Neuronal stem cell (in vitro differentiated cells): ENCODE measurements around the gene MAGEB17.

Source experiments
- DNase-seq: peaks from one replicate; pipeline ENCODE4 v3.0.0-alpha.2; 2013; ENCODE audit warnings: low spot score
- H2AFZ ChIP-seq: one replicate; pipeline ENCODE4 v1.6.1; 2013; ENCODE audit warnings: mild to moderate bottlenecking, low read length, inconsistent platforms
- H2AK5ac ChIP-seq: 2 replicates; pipeline ENCODE4 v1.6.1; 2013; ENCODE audit warnings: low read depth, mild to moderate bottlenecking, inconsistent platforms, low read length, moderate library complexity, mixed read lengths
- H2BK120ac ChIP-seq: 2 replicates; pipeline ENCODE4 v1.6.1; 2013; ENCODE audit warnings: low read depth, mild to moderate bottlenecking, inconsistent platforms, low read length, moderate library complexity, mixed read lengths
- H2BK12ac ChIP-seq: one replicate; pipeline ENCODE4 v1.6.1; 2013; ENCODE audit warnings: low read length, inconsistent platforms
- H2BK15ac ChIP-seq: 2 replicates; pipeline ENCODE4 v1.6.1; 2013; ENCODE audit warnings: mild to moderate bottlenecking, low read length, inconsistent platforms, mixed read lengths
- H2BK5ac ChIP-seq: one replicate; pipeline ENCODE4 v1.6.1; 2013; ENCODE audit warnings: inconsistent platforms, mild to moderate bottlenecking, low read length, moderate library complexity
- H3K14ac ChIP-seq: one replicate; pipeline ENCODE4 v1.6.1; 2013; ENCODE audit warnings: low read length, inconsistent platforms
- H3K18ac ChIP-seq: 2 replicates; pipeline ENCODE4 v1.6.1; 2013; ENCODE audit warnings: low read length, inconsistent platforms
- H3K23ac ChIP-seq: 2 replicates; pipeline ENCODE4 v1.6.1; 2013; ENCODE audit warnings: low read depth, mild to moderate bottlenecking, mixed read lengths, low read length, inconsistent platforms; ENCODE audit not compliant: poor library complexity
- H3K27ac ChIP-seq: replicated peaks from 3 replicates; pipeline ENCODE4 v1.5.1; 2013; ENCODE audit warnings: low read length, inconsistent platforms
- H3K27me3 ChIP-seq, 3 experiments: 2 replicates each; pipeline ENCODE4 v1.6.1; 2013; ENCODE audit warnings: low read length in 3 of 3, mild to moderate bottlenecking in 2 of 3, inconsistent platforms in 1 of 3, low read depth in 1 of 3, mixed read lengths in 1 of 3, moderate library complexity in 1 of 3; ENCODE audit not compliant: control insufficient read depth in 3 of 3, insufficient read depth in 3 of 3
- H3K36me3 ChIP-seq, 2 donors: replicated peaks in 1 of 2; 2 replicates each; pipeline ENCODE4 v1.6.1; 2013; ENCODE audit warnings: low read length in 2 of 2; ENCODE audit not compliant: control insufficient read depth in 2 of 2, insufficient read depth in 2 of 2
- H3K4ac ChIP-seq: 2 replicates; pipeline ENCODE4 v1.6.1; 2013; ENCODE audit warnings: inconsistent platforms, mild to moderate bottlenecking, low read length, moderate library complexity
- H3K4me1 ChIP-seq, 2 donors: 1 replicate in 1 of 2; 2 replicates in 1 of 2; pipeline ENCODE4 v1.6.1; 2013; ENCODE audit warnings: low read length in 2 of 2, low read depth in 1 of 2; ENCODE audit not compliant: control insufficient read depth in 2 of 2, insufficient read depth in 1 of 2
- H3K4me2 ChIP-seq: one replicate; pipeline ENCODE4 v1.6.1; 2013; ENCODE audit warnings: mild to moderate bottlenecking, low read length, inconsistent platforms; ENCODE audit not compliant: insufficient read depth, poor library complexity, severe bottlenecking
- H3K4me3 ChIP-seq, 2 donors: 2 replicates each; pipeline ENCODE4 v1.5.1; 2013; ENCODE audit warnings: low read length in 2 of 2, mild to moderate bottlenecking in 2 of 2, inconsistent platforms in 1 of 2, moderate library complexity in 1 of 2
- H3K79me1 ChIP-seq: one replicate; pipeline ENCODE4 v1.6.1; 2013; ENCODE audit warnings: low read depth, mild to moderate bottlenecking, inconsistent platforms, low read length, moderate library complexity
- H3K9ac ChIP-seq: one replicate; pipeline ENCODE4 v1.6.1; 2013; ENCODE audit warnings: mild to moderate bottlenecking, low read depth, low read length, inconsistent platforms; ENCODE audit not compliant: poor library complexity
- H3K9me3 ChIP-seq, 2 donors: replicated peaks in 1 of 2; 2 replicates each; pipeline versions ENCODE3 to v1.6.1; 2013; ENCODE audit warnings: low read length in 2 of 2, mild to moderate bottlenecking in 2 of 2, inconsistent platforms in 1 of 2, low read depth in 1 of 2, mixed read lengths in 1 of 2, moderate library complexity in 1 of 2; ENCODE audit not compliant: control insufficient read depth in 2 of 2, insufficient read depth in 1 of 2
- H4K8ac ChIP-seq: one replicate; pipeline ENCODE4 v1.6.1; 2013; ENCODE audit warnings: low read depth, mild to moderate bottlenecking, inconsistent platforms, low read length, moderate library complexity
- H4K91ac ChIP-seq: one replicate; pipeline ENCODE4 v1.6.1; 2013; ENCODE audit warnings: low read length, low read depth, mild to moderate bottlenecking, inconsistent platforms; ENCODE audit not compliant: poor library complexity
- WGBS, 2 donors: extraction: QIAGEN DNeasy Blood & Tissue Kit; methylation state at CpG; one replicate each; pipeline ENCODE4 v1.1.7; 2013; ENCODE audit warnings: missing lambda C conversion rate in 2 of 2, mixed read lengths in 1 of 2; ENCODE audit not compliant: insufficient read length in 2 of 2, insufficient replicate concordance in 1 of 2; ENCODE audit errors: extremely low coverage in 2 of 2; 5-methylcytosine and 5-hydroxymethylcytosine counted together

The MAGEB17 gene

DNA sequence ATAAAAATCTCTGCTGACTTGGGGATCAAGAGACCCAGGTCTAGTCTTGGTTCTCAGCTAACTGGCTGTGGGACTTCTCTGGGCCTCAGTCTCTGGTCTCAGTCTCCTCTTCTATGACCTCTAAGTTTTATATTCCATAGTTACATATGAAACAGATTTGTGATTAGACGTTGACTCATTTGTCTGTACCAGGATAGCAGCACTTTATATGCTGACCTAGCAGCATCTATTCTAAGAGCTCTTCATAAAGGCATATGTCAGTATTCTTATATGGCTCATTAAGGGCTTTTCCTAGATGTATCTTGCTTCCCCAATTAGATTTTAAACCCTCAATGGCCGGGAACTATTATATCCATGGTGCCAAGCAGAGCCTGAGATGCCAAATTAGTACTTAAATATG, 31.2 kb upstream of the MAGEB17 start:
- WGBS, 2 donors: no CpG with 5 or more reads among the region's 2 CpGs
- Histone ChIP-seq H3K4ac (no peak overlapping the region), H3K4me2 (no peak overlapping the region), H3K9me3 (no peaks in the 10 kb centered on the region), H2BK15ac (no peak overlapping the region), H4K8ac (no peak overlapping the region), H3K27me3 (no peaks in the 10 kb centered on the region), H2AK5ac (no peak overlapping the region), H3K23ac (no peak overlapping the region), H3K36me3 (no peaks in the 10 kb centered on the region), H2BK120ac (no peak overlapping the region), H3K9ac (no peak overlapping the region), H2AFZ (no peak overlapping the region), H2BK5ac (no peak overlapping the region), H4K91ac (no peak overlapping the region), H3K4me3 (no peak overlapping the region), H3K79me1 (no peaks in the 10 kb centered on the region), H3K14ac (no peak overlapping the region), H3K4me1 (no peaks in the 10 kb centered on the region), H3K18ac (no peak overlapping the region), H2BK12ac (no peak overlapping the region), H3K27ac (no peak overlapping the region)
- no peak for DNase-seq

DNA sequence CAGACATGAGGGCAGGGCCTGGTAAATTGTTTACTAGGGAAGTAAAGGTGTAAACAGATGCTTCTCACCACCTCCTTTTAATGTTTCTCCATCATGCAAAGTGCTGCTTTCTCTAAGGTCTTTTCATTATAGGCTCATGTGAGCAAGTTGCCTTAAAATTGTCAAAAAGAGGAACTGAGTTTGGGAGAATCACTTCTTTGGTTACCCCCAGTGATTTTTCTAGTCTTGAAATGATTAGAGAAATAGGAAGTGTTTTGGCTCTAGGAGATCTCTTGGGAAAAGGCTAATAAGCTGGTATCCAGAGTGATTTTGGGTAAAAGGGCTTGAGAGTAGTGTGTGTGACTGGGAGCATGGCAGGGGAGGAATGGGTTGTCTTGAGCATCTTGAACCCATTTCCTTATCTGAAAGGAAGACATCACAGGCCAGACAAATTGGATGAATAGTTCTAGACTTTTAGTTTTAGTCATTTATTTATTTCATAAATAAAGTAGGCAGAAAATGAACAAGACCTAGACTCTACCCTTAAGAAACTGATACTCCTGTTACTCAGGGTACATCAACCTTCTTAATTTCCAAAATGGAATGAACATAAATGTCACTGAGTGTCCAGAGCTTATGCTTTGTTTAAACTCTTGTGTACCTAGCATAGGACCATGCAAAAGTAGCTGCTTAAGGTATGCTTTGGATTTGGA, 29.7 kb upstream of the MAGEB17 start:
- Histone ChIP-seq H3K27me3 (no peaks in the 10 kb centered on the region), H4K91ac (no peak overlapping the region), H3K36me3 (no peaks in the 10 kb centered on the region), H2BK12ac (no peak overlapping the region), H3K79me1 (no peaks in the 10 kb centered on the region), H3K27ac (no peak overlapping the region), H3K9ac (no peak overlapping the region), H3K4me3 (no peak overlapping the region), H3K23ac (no peak overlapping the region), H3K4me1 (no peaks in the 10 kb centered on the region), H2AFZ (no peak overlapping the region), H3K4me2 (no peak overlapping the region), H4K8ac (no peak overlapping the region), H2BK120ac (no peak overlapping the region), H3K9me3 (no peaks in the 10 kb centered on the region), H3K18ac (no peak overlapping the region), H3K14ac (no peak overlapping the region), H2BK5ac (no peak overlapping the region), H2BK15ac (no peak overlapping the region), H2AK5ac (no peak overlapping the region), H3K4ac (no peak overlapping the region)
- no peak for DNase-seq

DNA sequence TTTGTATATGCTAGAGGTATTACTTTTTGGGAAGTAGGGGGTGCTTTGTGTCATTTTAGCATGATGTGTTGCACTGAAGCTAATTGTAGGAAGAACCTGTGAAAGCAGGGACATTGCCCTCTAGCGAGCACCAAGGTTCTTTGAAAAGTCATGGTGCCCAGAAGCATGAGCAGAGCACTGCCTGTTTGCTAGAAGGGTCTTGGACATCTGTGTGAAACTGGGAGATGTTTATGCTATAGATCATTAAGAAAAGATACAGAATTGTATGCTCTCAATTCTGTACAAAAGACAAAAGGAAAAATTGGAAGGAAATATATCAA, 29.2 kb upstream of the MAGEB17 start:
- no peaks in the 10 kb centered on the region for H3K79me1 ChIP-seq
- H3K14ac ChIP-seq: no peak overlapping the region
- no peaks in the 10 kb centered on the region for H3K4me1 ChIP-seq
- H3K27ac ChIP-seq: no peak overlapping the region
- no peak overlapping the region for H2BK5ac ChIP-seq
- H3K23ac ChIP-seq: no peak overlapping the region
- no peak overlapping the region for H3K18ac ChIP-seq
- no peaks in the 10 kb centered on the region for H3K27me3 ChIP-seq
- H3K36me3 ChIP-seq: no peaks in the 10 kb centered on the region
- H3K9me3 ChIP-seq: no peaks in the 10 kb centered on the region
- H4K91ac ChIP-seq: no peak overlapping the region
- H3K4me3 ChIP-seq: no peak overlapping the region
- DNase-seq: no peak
- no CpG with 5 or more reads among the region's 1 CpG for WGBS, 2 donors
- no peak overlapping the region for H2BK15ac ChIP-seq
- no peak overlapping the region for H3K4ac ChIP-seq
- no peak overlapping the region for H3K4me2 ChIP-seq
- H3K9ac ChIP-seq: no peak overlapping the region
- no peak overlapping the region for H2BK12ac ChIP-seq
- no peak overlapping the region for H2BK120ac ChIP-seq
- no peak overlapping the region for H4K8ac ChIP-seq
- no peak overlapping the region for H2AK5ac ChIP-seq
- no peak overlapping the region for H2AFZ ChIP-seq

DNA sequence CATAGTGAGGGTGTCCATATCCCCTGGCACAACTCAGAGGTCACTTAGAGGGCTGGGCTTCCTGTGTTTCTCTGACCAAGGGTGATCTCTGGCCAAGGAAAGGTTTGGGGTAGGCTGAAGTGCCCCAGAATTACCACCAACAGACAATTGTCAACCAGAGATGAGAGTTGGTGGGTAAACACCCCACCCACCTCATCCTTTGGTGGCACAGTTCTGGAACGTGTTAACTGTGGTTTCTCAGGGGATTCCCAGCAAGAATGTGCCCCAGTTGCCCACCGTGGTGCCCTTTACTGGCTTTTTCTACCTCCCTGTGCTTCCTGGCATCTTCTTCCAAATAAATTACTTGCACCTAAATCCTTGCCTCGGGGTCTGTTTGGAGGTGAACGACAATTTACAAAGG, 26.8 kb upstream of the MAGEB17 start:
- no peak overlapping the region for H3K9ac ChIP-seq
- H3K79me1 ChIP-seq: no peaks in the 10 kb centered on the region
- no CpG with 5 or more reads among the region's 4 CpGs for WGBS, 2 donors
- H4K8ac ChIP-seq: no peak overlapping the region
- H2BK15ac ChIP-seq: no peak overlapping the region
- H2BK120ac ChIP-seq: no peak overlapping the region
- no peak overlapping the region for H3K18ac ChIP-seq
- no peak overlapping the region for H2BK5ac ChIP-seq
- H3K9me3 ChIP-seq: no peaks in the 10 kb centered on the region
- no peak overlapping the region for H3K4ac ChIP-seq
- no peak overlapping the region for H2AK5ac ChIP-seq
- no peaks in the 10 kb centered on the region for H3K4me1 ChIP-seq
- H3K36me3 ChIP-seq: no peaks in the 10 kb centered on the region
- H3K14ac ChIP-seq: no peak overlapping the region
- H3K27ac ChIP-seq: no peak overlapping the region
- H4K91ac ChIP-seq: no peak overlapping the region
- H3K4me3 ChIP-seq: no peak overlapping the region
- H2BK12ac ChIP-seq: no peak overlapping the region
- no peak for DNase-seq
- no peak overlapping the region for H3K23ac ChIP-seq
- no peak overlapping the region for H3K4me2 ChIP-seq
- H3K27me3 ChIP-seq: no peaks in the 10 kb centered on the region
- H2AFZ ChIP-seq: no peak overlapping the region
